Keratinocyte (primary cell): Measurements from ENCODE around the gene GLP2R. TPM values are rescaled to one million over a fixed set of nuclear protein-coding genes. Genes with fewer than 3 reads are reported as not detected.

Experiments used
- DNase-seq: peaks from one replicate; pipeline ENCODE4 v3.0.0-alpha.2; 2011; ENCODE audit warnings: low read depth, missing footprints, low spot score
- FAIRE-seq: peaks from 2 replicates; lab custom pipeline; 2011; peaks lifted over from hg19 to GRCh38; lab: Jason Lieb, UNC
- H2AFZ ChIP-seq: 2 replicates; pipeline ENCODE4 v1.6.0; 2012; ENCODE audit warnings: low read length, control low read depth, inconsistent platforms; ENCODE audit not compliant: control insufficient read depth
- H3K27ac ChIP-seq: 2 replicates; pipeline ENCODE4 v1.5.1; 2011; ENCODE audit warnings: low read length; ENCODE audit not compliant: control insufficient read depth, insufficient read depth
- H3K27me3 ChIP-seq: 3 replicates; pipeline ENCODE4 v1.6.0; 2011; ENCODE audit warnings: low read length; ENCODE audit not compliant: control insufficient read depth, insufficient read depth; ENCODE audit errors: extremely low read depth
- H3K36me3 ChIP-seq, 2 experiments: 2 replicates in 1 of 2; 3 replicates in 1 of 2; pipeline ENCODE4 v1.5.1; 2011; ENCODE audit warnings: low read length in 2 of 2, mild to moderate bottlenecking in 1 of 2; ENCODE audit not compliant: control insufficient read depth in 2 of 2, insufficient read depth in 2 of 2; ENCODE audit errors: extremely low read depth in 1 of 2
- H3K4me1 ChIP-seq: 3 replicates; pipeline ENCODE4 v1.5.1; 2011; ENCODE audit warnings: low read length; ENCODE audit not compliant: control insufficient read depth, insufficient read depth; ENCODE audit errors: extremely low read depth
- H3K4me2 ChIP-seq: 3 replicates; pipeline ENCODE4 v1.6.0; 2011; ENCODE audit warnings: low read depth, low read length; ENCODE audit not compliant: control insufficient read depth, insufficient read depth; ENCODE audit errors: extremely low read depth
- H3K4me3 ChIP-seq, 3 experiments: fragments of 200-600 bp in 1 of 3; sonication (generic) in 1 of 3; 2 replicates in 2 of 3; 3 replicates in 1 of 3; pipeline ENCODE4 v1.5.1; 2011 to 2016; ENCODE audit warnings: low read length in 3 of 3, mild to moderate bottlenecking in 3 of 3, control low read depth in 2 of 3, inconsistent platforms in 1 of 3, low read depth in 1 of 3, mixed read lengths in 1 of 3, mixed run types in 1 of 3, moderate library complexity in 1 of 3; ENCODE audit not compliant: control insufficient read depth in 2 of 3, insufficient read depth in 2 of 3; ENCODE audit errors: extremely low read depth in 1 of 3
- H3K79me2 ChIP-seq: 2 replicates; pipeline ENCODE4 v1.6.0; 2012; ENCODE audit warnings: low read length; ENCODE audit not compliant: control insufficient read depth, insufficient read depth
- H3K9ac ChIP-seq: 3 replicates; pipeline ENCODE4 v1.6.0; 2011; ENCODE audit warnings: low read length; ENCODE audit not compliant: control insufficient read depth, insufficient read depth; ENCODE audit errors: extremely low read depth
- H3K9me1 ChIP-seq: 3 replicates; pipeline ENCODE4 v1.6.0; 2011; ENCODE audit warnings: low read length; ENCODE audit not compliant: control insufficient read depth, insufficient read depth; ENCODE audit errors: extremely low read depth
- H3K9me3 ChIP-seq: 2 replicates; pipeline ENCODE4 v1.5.1; 2012; ENCODE audit warnings: low read depth, low read length; ENCODE audit not compliant: control insufficient read depth
- H4K20me1 ChIP-seq: 3 replicates; pipeline ENCODE4 v1.6.0; 2011; ENCODE audit warnings: low read length; ENCODE audit not compliant: control insufficient read depth, insufficient read depth; ENCODE audit errors: extremely low read depth
- CTCF ChIP-seq, 3 experiments: IDR thresholded peaks in 1 of 3; conservative IDR thresholded peaks in 1 of 3; optimal IDR thresholded peaks in 1 of 3; 2 replicates in 2 of 3; 3 replicates in 1 of 3; pipeline versions ENCODE3 to v1.5.1; 2011; ENCODE audit warnings: low read length in 3 of 3, mild to moderate bottlenecking in 3 of 3, moderate library complexity in 2 of 3, control low read depth in 1 of 3, inconsistent platforms in 1 of 3; ENCODE audit not compliant: insufficient read depth in 2 of 3; ENCODE audit errors: extremely low read depth in 1 of 3
- EZH2 ChIP-seq: IDR thresholded peaks from one replicate; pipeline ENCODE4 v1.6.1; 2012; ENCODE audit warnings: inconsistent platforms, mild to moderate bottlenecking, low read length, moderate library complexity
- dilution Hi-C: fragments of 300-500 bp; cut with MboI; formaldehyde crosslinking; loops from one replicate; pipeline ENCODE4 v1.7.0; 2020; ENCODE audit warnings: low sequenced_read_pairs; ENCODE audit not compliant: extremely low pct_ligation_motif_present
- polyA plus RNA-seq, 5 experiments: library from polyadenylated mRNA; depleted of rRNA in 3 of 5; stranded (reverse) in 3 of 5; stranded (forward) in 1 of 5; unstranded in 1 of 5; fragments of >200 nt; gene quantifications; 1 replicate in 1 of 5; 2 replicates in 3 of 5; 3 replicates in 1 of 5; pipeline versions ENCODE4 v1.2.1 to v1.2.3, GENCODE V29; 2011 to 2012; ENCODE audit warnings: missing spikeins in 2 of 5, low read depth in 1 of 5, low replicate concordance in 1 of 5

The GLP2R gene
- polyA plus RNA-seq, 1 donor (not counting 4 experiments of a cell fraction or from before 2014, with no cell fraction given), result not detected

GRCh38 chr17:9816472-9816871, 9.3 kb upstream of the GLP2R start:
- dilution Hi-C loops, result no loop called here
- Histone ChIP-seq H3K27ac (no peak overlapping the region), H3K4me2 (no peak overlapping the region), H3K36me3 (no peaks in the 10 kb centered on the region), H3K27me3 (no peaks in the 10 kb centered on the region), H4K20me1 (no peaks in the 10 kb centered on the region), H2AFZ (no peak overlapping the region), H3K9me1 (no peaks in the 10 kb centered on the region), H3K4me1 (no peaks in the 10 kb centered on the region), H3K9me3 (peaks cover 4% of the 10 kb centered on the region), H3K9ac (no peak overlapping the region), H3K4me3 (no peak overlapping the region), H3K79me2 (no peaks in the 10 kb centered on the region)
- FAIRE-seq (no peak), DNase-seq (no peak)
- TF ChIP-seq EZH2, result no peak
- TF ChIP-seq CTCF (optimal IDR thresholded peaks at IDR 0.05 in 1 of 3, IDR thresholded peaks at IDR 0.05 in 1 of 3, conservative IDR thresholded peaks at IDR 0.05 in 1 of 3; ENCODE audit: extremely low read depth in 1 of 3, insufficient read depth in 2 of 3, low read length in 3 of 3), result no peak

- Histone ChIP-seq H3K4me1 (no peaks in the 10 kb centered on the region), H3K4me3 (no peak overlapping the region), H2AFZ (no peak overlapping the region), H3K4me2 (no peak overlapping the region), H3K27me3 (no peaks in the 10 kb centered on the region), H3K9me3 (peaks cover 4% of the 10 kb centered on the region), H3K27ac (no peak overlapping the region), H3K9ac (no peak overlapping the region), H3K79me2 (no peaks in the 10 kb centered on the region), H3K9me1 (no peaks in the 10 kb centered on the region), H3K36me3 (no peaks in the 10 kb centered on the region), H4K20me1 (no peaks in the 10 kb centered on the region)
- dilution Hi-C loops, result no loop called here
- TF ChIP-seq CTCF (optimal IDR thresholded peaks at IDR 0.05 in 1 of 3, IDR thresholded peaks at IDR 0.05 in 1 of 3, conservative IDR thresholded peaks at IDR 0.05 in 1 of 3; ENCODE audit: extremely low read depth in 1 of 3, insufficient read depth in 2 of 3, low read length in 3 of 3) (no peak), EZH2 (no peak)
- FAIRE-seq (no peak), DNase-seq (no peak)
Measured at GRCh38 chr17:9817086-9817485, 8.6 kb upstream of the GLP2R start.
